ENCODE data around the gene ASIC2. TPM values are rescaled to one million over a fixed set of nuclear protein-coding genes. Genes with fewer than 3 reads are reported as not detected.

ASIC2 gene
- total RNA-seq, 1 experiment from 2014 or later = 0.09 TPM

DNA sequence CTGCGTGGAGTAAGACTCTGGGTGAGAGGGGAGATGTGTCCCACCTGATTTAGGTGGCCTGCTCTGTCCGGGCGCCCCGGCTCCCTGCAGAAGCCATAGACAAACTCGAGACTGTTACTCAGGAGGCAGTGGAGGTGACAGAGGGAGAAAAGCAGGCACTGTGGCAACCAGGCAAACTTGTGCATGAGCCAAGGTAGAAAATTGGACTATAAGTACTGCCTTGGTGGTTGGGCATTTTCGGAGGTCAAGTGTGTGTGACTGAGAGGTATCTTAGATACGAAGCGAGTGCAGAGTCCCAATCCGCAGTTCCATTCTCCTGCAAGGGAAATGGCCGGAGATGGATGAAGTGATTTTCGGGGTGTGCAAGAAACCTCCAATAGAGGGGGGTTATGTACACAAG lies 328.6 kb downstream of the ASIC2 start:
- no peaks in the 10 kb centered on the region for H3K9me2 ChIP-seq (ENCODE audit: insufficient read depth)
- H3K9me3 ChIP-seq (ENCODE audit: insufficient read depth, low read depth) = no peaks in the 10 kb centered on the region
- DNase-seq = no peak
- no peak overlapping the region for H3K4me2 ChIP-seq
- H4K20me1 ChIP-seq (ENCODE audit: insufficient read depth) = no peaks in the 10 kb centered on the region
- H3K36me3 ChIP-seq (ENCODE audit: low read depth) = no peaks in the 10 kb centered on the region
- POLR2A ChIA-PET (ENCODE audit: unreplicated experiment) = no interaction called here
- CTCF ChIA-PET = no interaction called here
- H3F3A ChIP-seq (ENCODE audit: insufficient read depth, low read depth) = no peaks in the 10 kb centered on the region
- no peaks in the 10 kb centered on the region for H3K79me2 ChIP-seq (ENCODE audit: low read depth)
- H2AFZ ChIP-seq = no peak overlapping the region
- H3K4me1 ChIP-seq (replicated peaks; ENCODE audit: insufficient read depth) = no peaks in the 10 kb centered on the region
- no TSS peak for BruUV-seq (replicated peaks)
- no peak for TF ChIP-seq EZH2 (IDR thresholded peaks at IDR 0.05; ENCODE audit: low read depth)
- no peak overlapping the region for H3K27ac ChIP-seq
- intact Hi-C loops (cut with micrococcal nuclease; ENCODE audit: unreplicated experiment) = no loop called here
- H3K27me3 ChIP-seq (ENCODE audit: insufficient read depth, low read depth) = peaks cover 24% of the 10 kb centered on the region
- no peak overlapping the region for H3K4me3 ChIP-seq
